Left colon (tissue), 2 donors: ENCODE results near the gene NRN1. TPM values are rescaled to one million over a fixed set of nuclear protein-coding genes. Genes with fewer than 3 reads are reported as not detected.
"Not testable (repeated sequence)": the region's sequence is repeated elsewhere in the genome, so short reads cannot be mapped to it uniquely, and the experiment has no call there.

Experiments used
- ATAC-seq: fragments of 200-7000 bp; cut with Tn5 transposase; one replicate; pipeline ENCODE4 v1.9.1; 2020; ENCODE audit warnings: mild to moderate bottlenecking, moderate library complexity
- DNase-seq, 2 donors: peaks; one replicate each; pipeline ENCODE4 v3.0.0-alpha.2; 2020
- intact Hi-C, 2 donors: fragments of 100-400 bp; cut with DNase I in 1 of 2; cut with micrococcal nuclease in 1 of 2; formaldehyde crosslinking; loops; one replicate each; pipeline versions ENCODE4 v1.11.2 to v1.14.0; 2022; cut with DNase I, micrococcal nuclease
- total RNA-seq, 2 donors: library from RNA; stranded (reverse); fragmentation: NEBNext Ultra II Directional; extraction: Animal tissue kit (Norgen Biotek cat#: 25700); gene quantifications; one replicate each; pipeline ENCODE4 v1.2.1, GENCODE V29; 2021
- donor health status: DM: no; HTN: no; CAD: no.
- donor health status: DM: yes; HTN: yes; CAD: no.

Gene NRN1
- total RNA-seq, 2 donors from 2014 or later, result 2.1 to 4.9 TPM

DNA sequence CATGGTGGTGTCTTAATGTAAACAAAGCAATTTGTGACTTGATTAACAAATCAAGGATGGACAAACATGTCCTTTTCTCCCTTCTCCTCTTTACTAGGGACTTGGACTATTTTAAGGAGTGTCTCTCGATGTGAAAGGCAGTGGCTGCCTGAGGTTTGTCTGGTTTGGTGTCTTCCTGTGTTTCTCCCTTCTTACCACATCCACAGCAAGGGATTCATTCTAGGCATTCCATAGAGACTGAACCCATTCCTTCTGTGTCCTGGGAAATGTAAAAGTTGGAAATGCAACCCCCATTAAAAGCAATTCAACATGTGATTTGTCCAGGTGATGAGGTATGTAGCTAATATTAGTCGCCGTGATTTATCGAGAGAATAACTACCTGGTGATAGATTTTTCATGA is 15.9 kb downstream of the NRN1 start:
- intact Hi-C loops, result no loop called here
- ATAC-seq (no peak), DNase-seq (no peak)

DNA sequence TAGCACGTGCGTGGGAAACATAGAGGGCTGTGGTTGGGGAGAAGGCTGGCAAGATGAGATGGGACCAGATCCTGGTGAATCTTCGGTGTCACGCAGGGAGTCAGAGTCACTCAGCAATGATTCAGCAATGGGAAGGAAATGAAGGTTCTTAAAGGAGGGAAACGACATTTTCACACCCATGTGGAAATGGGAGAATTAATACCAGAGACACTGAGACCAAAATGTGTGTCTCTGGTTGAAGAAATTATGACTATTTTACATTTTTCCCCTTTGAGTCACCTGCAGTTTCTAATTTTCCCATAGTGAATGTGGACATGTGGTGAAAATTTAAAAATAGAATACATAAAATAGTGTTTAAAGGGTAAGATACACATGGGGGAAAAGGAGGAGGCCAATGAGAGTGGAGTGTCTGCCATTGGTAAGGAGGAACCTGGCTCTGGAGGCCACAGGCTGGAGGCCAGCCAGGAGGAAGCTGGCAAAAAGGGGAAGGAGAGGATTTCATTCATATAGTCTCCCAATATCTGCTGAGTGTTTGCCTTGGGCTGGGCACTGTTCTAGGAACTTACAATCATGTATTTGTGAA is 17.5 kb downstream of the NRN1 start:
- intact Hi-C loops, result no loop called here
- ATAC-seq (peak; percentile 35), DNase-seq (peak in 1 of 2 donors; percentile 34)

DNA sequence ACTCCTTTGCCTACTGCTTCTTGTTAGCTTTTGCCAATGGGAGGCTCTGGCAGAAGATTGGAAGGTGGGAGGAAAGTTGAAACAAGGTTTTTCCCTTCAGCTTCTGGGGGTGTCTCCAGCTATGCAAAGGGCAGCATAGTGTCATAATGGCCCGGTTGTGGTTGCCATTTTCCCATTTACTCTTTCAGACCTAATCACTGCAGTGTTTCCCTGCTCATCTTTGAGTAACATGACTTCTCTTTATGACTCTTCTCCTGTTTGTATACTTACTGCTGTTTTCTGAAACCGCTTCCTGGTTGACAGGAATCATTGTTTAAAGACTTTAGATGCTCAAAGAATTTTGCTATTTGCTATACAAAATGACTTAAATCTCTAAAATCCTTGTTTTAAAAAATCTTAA is 19.9 kb downstream of the NRN1 start:
- intact Hi-C loops, result no loop called here
- DNase-seq, result no peak
- ATAC-seq, result no peak

DNA sequence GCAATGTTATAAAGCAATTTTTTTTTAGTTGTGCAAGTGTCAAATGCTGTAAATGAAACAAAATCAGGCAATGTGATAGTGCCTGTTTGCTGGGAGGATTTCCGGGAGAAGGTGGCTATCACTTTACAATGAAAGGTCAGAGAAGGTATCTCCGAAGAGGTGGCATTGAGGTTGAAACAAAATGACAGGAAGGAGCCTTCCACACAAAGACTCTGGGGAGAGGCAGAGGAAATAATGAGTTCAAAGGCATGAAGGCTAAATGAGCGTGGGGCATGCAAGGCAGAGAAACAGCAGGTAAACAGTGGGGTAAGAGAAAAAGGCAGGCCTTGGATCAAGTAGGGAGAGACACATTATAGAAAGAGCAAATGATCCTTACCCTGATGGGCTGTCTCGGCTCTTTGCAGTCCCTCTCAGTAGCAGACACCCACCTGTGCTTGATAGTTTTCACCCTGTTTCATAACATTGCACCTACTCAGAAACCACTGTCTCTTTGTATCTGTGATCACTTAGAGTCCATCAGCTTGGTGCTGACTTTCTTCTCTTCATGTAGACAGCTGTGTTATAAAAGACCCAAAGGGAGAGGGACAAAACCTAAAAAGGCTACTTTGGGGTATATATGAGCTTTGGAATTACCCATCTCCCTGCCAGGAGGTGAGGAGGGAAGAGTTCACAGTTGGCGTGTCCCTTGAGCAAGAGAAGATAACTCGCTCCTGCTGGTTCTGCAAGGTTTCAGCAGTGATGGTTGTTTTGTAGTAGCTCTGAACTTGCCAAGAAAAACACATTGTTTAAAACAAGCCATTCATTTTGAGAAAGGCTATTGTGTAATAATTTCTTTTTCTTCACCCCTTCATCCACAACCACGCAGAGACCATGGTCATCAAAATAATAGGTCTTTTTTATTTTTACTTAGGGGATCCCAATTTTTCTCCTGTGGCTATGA is 22.3 kb downstream of the NRN1 start:
- DNase-seq (no peak), ATAC-seq (no peak)
- intact Hi-C loops, result no loop called here

DNA sequence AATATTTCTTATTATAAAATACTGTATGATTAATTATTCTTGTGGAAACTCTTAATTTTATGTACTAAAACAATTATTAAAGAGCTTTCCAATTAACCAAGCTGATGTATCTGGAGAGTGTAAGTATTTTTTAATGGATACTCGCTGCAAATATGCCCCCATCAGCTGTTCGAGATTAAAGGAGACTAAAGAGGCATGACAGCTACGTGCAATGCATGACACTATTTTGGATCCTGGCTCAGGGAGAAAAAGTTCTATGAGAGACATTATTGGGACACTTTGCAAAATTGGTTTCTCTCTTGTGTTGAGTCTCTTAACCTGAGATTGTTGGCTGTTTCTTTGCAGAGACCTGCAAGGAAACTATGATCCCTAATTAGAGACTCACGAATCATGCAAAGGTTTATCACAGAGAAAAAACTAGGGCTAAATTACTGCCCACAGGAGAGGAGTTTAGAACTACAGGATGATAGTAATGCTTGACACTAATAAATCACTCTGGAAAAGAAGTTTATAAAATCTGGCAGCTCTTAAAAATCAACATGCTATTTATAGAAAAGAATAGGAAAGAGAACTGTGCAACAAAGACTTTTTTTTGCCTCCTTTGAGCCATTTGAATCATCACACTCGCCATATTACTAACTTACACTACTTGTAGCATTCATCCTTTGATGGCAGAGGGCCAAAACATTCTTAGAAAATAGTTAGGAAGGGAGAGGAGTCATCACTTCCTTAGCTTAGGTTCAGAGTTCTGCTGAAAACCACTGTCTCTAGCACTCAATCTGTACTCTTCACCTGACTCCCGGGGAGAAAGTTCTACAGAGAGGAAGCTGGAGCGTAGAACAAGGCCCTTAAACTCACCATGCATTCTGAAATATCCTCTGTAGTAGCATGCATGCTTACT is 25.3 kb downstream of the NRN1 start:
- ATAC-seq, result no peak
- DNase-seq, result no peak
- intact Hi-C loops, result no loop called here

DNA sequence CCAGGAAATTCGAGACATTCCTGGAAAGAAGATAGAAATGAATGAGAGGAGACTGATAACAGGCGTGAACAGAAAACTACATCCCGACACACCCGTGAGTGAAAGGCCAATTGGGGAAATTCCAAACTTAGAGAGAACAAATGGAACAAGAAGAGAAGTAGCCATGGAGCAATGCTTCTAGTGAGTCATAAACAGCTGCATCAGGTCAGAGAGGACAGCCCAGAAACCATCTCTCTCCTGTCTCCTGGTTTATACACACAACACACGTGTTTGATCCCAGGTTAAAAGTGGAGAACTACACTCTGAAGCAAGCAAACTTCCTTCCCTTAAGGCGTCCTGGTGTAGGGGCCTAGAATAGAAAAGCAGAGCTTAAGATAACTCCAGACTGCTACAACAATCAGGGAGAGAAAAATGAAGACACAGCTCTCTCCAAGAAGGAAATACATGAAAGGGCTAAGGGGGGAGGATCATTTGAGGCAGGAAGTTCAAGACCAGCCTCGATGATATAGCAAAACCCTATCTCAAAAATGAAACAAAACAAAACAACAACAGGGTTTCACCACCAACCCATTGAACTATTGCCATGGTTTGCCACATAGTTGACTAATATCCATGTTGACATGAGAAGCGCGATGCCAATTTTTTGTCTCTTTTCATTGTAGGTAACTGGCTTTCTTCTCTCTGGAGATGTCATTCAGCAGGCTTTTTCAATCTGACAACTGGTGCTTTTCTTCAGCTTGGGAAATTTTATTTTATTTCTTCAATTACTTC is 26.9 kb downstream of the NRN1 start:
- DNase-seq (no peak), ATAC-seq (no peak)
- intact Hi-C loops, result no loop called here

DNA sequence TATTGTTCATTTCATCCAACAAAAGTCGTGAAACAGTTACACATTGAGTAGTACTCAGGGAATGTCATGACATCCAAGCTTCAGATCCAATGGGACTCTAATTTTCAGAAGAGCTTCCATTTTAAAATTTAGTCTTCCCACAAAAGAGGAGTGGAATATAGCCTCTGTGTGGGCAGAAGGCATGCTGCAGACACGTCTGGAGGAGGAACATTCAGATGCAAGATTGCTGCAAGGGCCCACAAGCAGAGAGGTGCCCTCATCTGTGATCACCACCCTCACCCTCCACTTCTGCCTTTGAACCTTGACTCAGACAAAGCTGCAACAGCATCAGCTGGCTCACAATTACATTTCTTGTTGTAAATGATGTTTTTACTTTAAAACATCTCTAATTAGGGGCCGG is 29.9 kb downstream of the NRN1 start:
- ATAC-seq (no peak), DNase-seq (no peak)
- intact Hi-C loops, result no loop called here

DNA sequence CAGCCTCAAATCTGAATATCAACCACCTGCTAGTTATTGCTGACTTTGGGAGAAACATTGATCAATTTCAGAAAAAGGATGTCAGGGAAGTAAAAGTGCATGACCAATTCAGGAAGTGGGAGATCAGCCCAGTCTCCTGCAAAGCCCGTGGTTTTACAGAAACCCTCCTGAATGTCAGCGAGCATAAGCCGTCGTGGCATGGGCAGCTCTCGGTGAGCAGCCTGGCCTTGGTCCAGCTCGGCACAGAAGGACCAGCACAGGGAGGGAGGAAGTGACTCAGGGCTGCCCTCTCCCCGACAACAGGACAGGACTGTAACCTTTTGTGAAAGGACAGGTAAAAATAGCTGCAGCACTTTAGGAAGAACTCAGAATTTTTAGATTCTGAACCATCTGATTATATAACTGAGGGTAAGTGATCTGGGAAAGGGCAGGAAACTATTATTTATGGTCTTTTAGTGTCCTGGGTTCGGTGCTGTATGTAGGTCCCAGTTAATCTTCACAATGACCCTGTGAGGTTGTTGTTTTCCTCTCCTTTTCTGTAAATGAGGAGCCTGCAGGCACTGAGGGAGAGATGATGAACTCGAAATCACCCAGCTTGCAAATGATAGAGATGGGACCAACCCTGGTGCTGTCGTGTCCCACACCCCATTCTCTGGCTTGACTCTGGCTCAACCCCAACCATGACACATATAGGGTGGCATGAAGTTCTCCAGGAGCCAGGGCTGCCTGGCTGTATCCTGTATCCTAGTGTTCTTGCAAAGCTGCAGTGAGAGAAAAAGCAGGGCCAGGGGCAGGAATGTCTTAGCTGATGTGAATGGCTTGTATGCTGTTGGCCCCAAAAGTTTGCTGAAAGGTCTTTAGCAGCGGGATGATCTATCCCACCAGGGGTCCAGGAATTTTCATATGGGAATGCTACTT is 37.6 kb downstream of the NRN1 start:
- intact Hi-C loops, result no loop called here
- DNase-seq (peak in 1 of 2 donors; percentile 11), ATAC-seq (no peak)

DNA sequence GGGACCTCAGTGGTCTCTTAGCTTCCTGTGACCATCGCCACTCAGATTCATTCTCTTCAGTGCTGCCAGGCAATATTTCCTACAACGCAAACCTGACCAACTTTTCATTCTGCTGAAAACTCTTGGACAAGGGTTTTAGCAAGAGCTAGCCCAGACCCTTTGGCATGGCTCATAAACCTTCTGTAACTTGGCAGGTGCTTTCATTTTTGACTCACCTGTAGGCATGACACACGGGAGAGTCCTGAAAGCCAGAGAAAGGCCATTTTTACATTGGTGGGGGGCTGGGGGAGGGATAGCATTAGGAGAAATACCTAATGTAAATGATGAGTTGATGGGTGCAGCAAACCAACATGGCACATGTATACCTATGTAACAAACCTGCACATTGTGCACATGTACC is 38.7 kb downstream of the NRN1 start:
- intact Hi-C loops, ATAC-seq, DNase-seq: not testable (repeated sequence)

DNA sequence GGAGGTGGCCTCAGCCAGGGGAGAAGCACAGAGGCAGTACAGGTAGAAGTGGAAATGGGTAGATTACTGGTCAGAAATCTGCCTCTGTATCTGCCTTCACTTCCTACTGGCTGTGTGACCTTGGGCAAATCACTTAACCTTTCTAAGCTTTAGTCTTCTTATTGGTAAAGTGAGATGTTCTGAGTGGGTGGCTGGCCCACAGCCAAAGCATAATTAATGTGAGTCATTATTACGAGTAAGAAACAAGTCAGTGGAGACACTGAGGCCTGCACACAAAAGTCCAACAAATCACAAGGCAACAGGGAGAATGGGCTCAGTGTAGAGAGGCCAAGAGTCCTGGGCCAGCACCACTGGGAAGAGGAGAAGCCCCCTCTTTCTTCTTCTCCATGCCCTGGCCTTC is 39.1 kb downstream of the NRN1 start:
- ATAC-seq (no peak), DNase-seq (no peak)
- intact Hi-C loops, result no loop called here

DNA sequence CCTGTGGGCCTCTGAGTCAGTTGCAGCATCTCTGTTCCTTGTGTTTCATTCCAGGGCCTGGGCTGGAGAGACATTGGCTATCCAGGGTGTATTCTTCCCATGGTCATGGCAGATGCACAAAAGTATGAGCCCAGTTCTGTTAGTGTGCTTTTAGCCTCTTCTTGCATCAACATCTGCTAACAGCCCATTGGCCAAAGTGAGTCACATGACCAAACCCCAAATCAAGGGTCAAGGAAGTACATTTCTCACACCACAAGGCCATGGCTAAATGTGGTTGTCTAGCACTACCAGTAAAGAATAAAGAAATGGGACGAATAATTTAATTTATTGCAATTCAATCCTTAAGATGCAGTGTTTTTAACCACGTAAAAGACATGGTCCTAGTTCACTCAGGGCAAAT is 43.9 kb downstream of the NRN1 start:
- DNase-seq, result no peak
- intact Hi-C loops, result no loop called here
- ATAC-seq, result no peak

DNA sequence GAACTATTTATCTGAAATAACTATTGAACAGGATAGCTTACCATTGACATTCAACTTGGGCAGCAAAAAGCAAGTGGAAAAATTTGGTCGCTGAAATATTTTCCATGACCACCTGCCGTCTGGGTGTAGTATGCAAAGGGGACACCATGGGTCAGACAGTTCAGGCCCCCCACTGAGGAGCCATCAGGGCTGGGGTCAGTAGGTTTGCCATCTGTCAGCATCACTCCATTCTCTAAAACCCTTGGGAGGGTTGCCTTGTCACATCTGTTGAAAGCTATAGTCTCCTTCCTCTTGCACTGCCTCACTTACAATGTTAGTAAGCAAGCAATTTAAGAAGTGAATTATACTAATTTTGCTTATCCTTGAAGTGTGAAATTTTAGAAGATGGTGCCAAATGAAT is 44.9 kb downstream of the NRN1 start:
- DNase-seq, result no peak
- intact Hi-C loops, result no loop called here
- no peak for ATAC-seq

DNA sequence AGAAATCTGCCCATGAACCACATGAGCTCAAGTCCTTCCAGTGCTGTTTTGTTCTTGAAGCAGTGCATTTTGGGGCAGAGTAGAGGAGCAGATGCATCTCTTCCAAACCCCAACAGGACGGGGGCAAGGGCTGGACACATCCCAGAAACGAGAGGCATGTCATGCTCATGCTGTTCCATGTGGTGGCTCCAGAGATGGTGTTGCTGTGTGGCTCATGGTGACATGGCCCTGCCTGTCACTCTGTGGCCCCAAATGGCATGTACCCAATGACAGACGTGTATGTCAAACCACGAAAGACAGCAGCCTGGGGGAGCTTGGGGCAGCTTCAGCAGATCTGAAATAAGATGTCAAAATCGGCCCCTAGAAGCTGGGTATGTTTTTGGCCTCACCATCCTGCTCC is 46.3 kb downstream of the NRN1 start:
- intact Hi-C loops, result no loop called here

DNA sequence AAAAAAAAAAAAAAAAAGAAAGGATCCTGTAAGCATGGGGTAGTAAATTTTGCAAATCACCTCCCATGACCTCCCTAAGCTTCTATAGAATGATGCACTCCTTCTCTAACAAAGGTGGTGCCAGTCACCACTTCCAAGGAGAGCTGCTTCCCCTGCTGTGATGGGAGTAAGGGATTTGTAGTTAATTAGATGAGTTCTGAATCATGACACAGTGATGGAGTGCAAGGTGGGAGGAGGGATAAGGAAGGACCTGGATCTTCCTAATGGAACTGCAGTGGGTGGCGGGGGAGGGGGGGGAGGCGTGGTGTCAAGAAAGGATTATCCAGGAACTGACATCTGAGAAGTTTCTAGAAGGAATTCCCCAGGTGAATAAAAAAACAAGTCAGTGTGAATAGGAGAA is 47.8 kb downstream of the NRN1 start:
- no peak for DNase-seq
- no peak for ATAC-seq
- intact Hi-C loops, result no loop called here

More for the DNA sequence above, 46.3 kb downstream of the NRN1 start:
- DNase-seq (no peak), ATAC-seq (no peak)

DNA sequence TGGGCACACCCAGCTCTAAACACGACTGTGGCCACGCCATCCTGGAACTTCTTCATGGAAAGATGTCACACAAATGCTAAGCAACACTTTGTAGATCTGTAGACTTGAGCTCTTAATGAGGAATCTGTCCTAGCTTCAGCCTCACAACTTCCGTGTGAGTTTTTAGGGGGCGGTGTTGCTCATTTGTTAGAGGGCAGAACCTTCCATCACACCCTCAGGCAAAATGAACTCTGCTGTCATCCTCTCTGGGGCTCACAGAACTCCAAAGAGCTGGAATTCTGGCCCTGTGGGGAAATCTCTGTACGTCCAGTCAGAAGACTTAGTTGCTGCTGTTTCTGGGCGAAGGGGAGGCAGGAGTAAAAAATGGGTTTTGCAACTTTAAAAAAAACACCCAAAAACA is 49.8 kb downstream of the NRN1 start:
- ATAC-seq, result no peak
- intact Hi-C loops, result no loop called here

DNA sequence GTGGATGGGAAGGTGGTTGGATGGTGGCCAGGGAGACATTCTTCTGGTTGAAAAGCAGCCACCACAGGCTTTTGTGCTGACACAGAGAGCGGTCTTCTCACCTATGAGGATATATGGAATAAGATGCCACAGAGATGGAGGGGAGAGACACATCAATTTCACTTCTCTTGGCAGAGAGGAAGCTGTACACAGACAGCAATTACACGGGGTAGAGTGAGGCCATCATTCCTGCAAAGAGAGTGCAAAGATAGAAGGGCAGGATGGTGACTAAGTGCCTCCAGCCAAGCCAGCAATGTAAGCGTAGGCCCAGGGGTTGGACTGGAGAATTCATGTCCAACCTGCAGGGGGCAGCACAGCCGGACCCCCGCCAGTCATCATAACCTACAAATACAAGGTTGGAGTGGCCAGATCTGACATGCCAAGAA is 56.4 kb downstream of the NRN1 start:
- no peak for ATAC-seq
- intact Hi-C loops, result no loop called here

More for the DNA sequence above, 49.8 kb downstream of the NRN1 start:
- no peak for DNase-seq

More for the DNA sequence above, 56.4 kb downstream of the NRN1 start:
- no peak for DNase-seq
